ENCODE measurements around the gene SPESP1.

Gene SPESP1

DNA sequence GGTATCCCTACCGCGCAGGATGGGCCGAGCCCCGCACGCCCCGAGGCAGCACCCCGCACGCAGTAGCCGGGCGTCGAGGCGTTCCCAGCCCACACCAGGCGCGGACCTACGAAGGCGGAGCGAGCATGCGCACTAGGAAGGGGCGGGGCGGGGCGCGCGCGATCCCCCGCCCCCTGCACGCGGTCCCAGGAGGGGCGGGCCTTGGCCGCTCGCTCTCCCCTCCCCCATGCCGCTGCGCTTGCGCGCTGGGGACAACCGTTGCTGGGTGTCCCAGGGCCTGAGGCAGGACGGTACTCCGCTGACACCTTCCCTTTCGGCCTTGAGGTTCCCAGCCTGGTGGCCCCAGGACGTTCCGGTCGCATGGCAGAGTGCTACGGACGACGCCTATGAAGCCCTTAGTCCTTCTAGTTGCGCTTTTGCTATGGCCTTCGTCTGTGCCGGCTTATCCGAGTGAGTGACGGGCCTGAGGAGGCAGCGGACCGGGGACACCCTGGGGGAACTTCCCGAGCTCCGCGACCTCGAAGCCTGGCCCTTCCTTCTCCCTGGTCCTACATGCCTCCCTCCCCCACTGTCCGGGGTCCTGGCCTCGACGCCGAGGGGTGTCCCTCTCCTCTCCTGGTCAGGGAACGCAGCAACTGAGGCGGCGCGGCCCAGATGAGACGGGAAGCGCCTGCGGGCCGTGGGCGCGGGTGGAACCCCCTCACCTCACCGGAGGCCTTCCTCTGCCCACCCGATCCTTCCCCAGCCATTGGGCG lies at the start of gene SPESP1:
TSS of gene SPESP1 (plus strand) at position 258 of the 755 bp plus-strand sequence. CDS start at position 387, 129 bp downstream.
- H3K4me3 ChIP-seq (ENCODE audit: low read depth, low read length): no peak within 1 kb of the TSS

DNA sequence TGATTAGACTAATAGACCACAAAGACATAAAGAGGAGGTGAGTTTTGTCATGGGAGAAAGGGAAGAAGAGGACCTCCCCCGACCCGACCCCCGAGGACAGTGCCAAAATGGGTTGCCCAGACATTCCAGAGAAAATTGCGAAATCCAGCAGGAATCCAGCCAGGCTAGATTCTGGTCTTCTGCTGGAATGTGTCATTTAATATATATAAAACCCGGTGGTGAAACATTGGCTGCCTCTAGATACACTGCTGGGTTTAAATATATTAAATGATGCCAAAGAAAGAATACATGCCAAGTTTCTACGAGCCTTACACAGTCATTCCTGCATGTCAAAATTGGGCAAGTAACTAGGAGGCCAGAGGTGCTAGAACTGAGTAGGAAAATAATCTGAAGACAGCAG lies 45.3 kb upstream of the SPESP1 start:
- H3K4me3 ChIP-seq (ENCODE audit: low read depth, low read length): no peak overlapping the region

DNA sequence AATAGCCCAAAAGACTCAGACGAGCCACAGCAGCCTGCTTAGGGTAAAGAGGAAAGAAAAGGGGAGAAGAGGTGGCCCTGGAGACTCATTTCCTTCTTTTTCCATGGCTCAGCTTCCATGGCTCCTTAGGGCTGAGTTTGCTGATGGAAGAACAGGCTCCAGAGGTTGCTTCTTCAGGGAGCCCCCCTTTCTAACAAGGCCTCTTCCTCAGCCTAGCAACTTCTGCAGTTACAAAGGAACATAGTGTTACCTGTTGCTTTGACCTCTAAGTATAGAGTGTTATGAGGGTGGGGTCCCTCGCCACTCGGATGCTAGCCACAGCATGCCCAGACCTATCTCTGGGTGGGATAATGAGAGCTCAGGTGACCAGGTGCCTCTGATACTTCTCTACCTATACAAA lies 43.2 kb upstream of the SPESP1 start:
- H3K4me3 ChIP-seq (ENCODE audit: low read depth, low read length): no peak overlapping the region

DNA sequence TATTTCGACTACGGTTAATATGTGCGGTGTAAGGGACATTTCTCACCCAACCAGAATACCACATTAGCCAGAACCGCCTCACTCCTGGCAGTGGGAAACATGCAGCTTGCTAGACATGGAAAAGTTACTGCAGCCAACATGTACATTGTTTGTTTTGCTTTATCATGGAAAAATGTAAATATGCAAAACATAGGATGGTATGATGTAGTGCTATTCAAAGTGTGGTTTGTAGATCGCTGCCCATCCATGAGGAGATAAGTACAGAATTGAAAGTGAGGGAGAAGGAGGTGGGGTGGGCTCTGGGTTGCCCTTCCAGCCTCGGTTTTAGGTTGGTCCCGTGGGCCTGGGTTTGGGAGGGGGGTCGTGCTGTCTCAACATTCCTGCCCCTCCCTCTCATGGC lies 42.5 kb upstream of the SPESP1 start:
- no peak overlapping the region for H3K4me3 ChIP-seq (ENCODE audit: low read depth, low read length)

DNA sequence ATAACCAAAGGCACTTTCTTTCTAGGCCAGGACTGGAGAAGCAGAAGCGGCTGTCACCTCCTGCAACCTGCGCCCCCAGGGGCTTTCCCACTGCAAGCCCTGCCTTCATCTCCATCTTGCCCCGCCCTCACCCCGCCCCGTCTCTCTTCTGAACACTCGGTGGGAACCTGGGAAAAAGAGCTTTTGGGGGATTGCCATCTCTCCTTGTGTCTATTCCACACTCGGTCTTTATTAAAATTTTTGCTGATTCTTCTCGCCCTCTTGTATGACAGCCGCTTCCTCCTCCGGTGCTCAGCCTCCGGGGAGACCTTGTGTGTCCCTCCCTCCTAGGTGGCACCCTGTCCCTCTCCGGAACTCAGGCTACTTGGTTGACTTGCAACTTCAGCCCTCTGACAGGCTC lies 41.9 kb upstream of the SPESP1 start:
- no peak overlapping the region for H3K4me3 ChIP-seq (ENCODE audit: low read depth, low read length)

DNA sequence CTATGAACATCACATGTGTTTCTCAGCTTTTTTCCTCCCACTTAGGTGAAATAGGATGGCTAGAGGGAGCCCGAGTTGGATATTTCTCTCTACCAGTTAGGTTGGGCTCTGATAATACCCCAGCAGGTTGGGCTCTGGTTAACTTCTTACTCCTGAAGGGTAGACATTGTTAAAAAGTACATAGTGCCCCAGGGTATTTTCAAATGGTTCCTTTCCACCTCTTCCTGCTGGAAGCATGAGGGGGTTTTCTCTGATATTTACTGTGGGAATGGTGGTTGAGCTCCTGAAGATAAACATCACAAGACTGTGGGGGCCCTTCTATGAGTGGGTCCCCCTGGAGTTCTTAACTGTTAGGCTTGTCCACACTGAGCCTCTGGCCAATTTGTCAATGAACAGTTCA lies 36.1 kb upstream of the SPESP1 start:
- H3K4me3 ChIP-seq (ENCODE audit: low read depth, low read length): no peak overlapping the region

DNA sequence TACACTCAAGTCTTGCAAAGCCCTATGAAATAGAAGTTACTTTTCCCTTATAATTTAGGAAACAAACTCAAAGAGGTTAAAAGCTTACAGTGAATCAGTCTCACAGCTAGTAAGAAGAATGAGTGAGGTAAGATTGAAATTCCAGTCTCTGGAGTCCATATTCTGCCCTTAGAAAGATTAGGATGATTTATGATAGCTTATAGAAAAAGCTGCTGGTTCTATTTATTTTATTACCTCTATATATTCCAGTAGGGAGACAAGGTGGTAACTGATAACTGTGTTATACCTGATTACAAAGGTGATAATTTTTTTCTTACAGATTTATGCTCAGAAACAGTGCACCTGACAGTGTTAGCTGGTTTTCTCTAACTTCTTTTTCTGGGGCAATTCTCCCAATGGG lies 34.1 kb upstream of the SPESP1 start:
- no peak overlapping the region for H3K4me3 ChIP-seq (ENCODE audit: low read depth, low read length)

DNA sequence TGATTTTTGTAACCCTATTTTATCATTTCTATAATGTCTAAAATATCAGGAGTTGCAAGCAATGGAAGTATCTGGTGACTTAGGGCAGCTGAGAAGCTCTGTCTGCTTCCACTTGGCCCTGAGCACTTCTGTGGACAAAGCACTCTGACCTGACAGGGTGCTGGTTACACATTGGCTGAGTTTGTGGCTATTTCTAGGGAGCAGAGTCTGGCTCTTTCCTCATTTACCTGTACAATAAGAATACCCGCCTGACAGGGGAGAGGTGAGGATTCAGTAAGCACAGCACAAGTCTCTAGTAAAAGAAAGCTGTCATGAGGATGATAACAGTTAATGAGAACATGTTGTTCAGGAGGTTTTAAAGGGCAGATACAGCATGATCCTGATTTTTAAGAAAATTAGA lies 33.3 kb upstream of the SPESP1 start:
- H3K4me3 ChIP-seq (ENCODE audit: low read depth, low read length): no peak overlapping the region

DNA sequence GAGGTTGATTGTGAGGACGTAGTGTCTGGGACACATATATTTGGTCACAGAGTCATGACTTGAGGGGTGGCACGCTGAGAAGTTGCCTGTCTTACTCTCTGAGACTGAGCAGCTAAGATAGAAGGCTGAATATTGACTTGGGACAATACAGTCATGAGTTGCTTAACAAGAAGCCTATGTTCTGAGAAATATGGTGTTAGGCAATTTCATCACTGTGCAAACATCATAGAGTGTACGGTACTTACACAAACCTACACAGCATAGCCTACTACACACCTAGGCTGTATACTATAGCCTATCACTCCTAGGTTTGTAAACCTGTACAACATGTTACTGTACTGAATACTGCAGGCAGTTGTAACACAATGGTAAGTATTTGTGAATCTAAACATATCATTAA lies 30.3 kb upstream of the SPESP1 start:
- no peak overlapping the region for H3K4me3 ChIP-seq (ENCODE audit: low read depth, low read length)

DNA sequence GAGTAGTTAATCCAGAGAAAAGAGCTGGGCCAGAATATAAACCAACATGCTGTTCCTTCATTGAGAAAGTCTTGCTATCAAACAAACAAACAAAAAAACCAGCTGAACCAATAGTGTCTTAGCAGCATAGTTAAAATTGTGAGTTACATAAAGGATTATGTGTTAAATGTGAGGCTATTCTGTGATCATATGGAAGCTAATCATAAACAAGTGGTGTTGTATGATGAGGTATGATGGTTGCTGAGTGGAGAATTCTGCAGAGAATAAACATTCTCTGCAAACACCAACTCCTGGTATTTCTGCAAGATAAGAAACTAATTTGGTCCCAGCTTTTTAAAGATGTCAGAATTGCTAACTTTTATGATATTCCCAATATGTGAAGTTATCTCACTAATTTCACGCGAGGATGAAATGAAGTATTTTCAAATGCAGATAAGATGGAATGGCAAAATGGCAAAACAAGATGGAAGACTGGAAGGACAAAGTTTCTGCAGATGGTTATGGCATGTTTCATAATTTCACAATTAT lies 22.9 kb upstream of the SPESP1 start:
- no peak overlapping the region for H3K4me3 ChIP-seq (ENCODE audit: low read depth, low read length)

DNA sequence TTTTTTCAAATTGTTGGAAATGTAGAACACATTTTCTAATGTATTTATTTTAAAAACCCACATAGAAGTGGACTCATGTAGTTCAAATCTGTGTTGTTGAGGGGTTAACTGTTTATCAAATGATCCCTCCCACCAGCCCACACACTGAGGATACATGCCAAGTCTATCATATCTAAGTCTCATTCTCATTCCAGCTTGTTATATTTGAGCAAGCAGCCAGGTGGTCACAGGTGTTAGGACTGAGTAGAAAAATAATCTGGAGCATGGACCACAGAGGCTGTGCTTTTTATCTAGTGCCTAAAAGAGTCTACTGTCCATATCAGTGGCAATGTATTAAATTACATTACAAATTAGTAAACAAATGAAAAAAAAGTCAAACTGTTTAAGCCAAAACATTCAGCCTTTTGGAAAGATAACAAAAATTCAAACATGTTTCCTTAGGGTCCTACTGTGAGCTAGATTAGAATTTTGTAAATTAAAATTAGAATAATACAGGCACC lies 20.7 kb upstream of the SPESP1 start:
- H3K4me3 ChIP-seq (ENCODE audit: low read depth, low read length): no peak overlapping the region

DNA sequence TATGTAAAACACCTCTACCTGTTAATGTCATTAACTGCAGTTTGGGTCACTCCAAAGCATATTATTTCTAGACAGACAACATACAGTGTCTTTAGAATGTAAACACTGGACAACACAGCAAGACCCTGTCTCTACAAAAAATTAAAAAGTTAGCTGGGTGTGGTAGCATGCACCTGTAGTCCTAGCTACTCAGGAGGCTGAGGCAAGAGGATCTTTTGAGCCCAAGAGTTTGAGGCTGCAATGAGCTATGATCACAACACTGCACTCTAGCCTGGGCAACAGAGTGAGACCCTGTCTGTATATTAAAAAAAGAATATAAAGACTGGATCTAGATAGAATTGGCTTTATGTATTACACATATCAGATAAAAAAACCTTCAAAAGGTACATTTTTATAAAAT lies 20.0 kb upstream of the SPESP1 start:
- no peak overlapping the region for H3K4me3 ChIP-seq (ENCODE audit: low read depth, low read length)

DNA sequence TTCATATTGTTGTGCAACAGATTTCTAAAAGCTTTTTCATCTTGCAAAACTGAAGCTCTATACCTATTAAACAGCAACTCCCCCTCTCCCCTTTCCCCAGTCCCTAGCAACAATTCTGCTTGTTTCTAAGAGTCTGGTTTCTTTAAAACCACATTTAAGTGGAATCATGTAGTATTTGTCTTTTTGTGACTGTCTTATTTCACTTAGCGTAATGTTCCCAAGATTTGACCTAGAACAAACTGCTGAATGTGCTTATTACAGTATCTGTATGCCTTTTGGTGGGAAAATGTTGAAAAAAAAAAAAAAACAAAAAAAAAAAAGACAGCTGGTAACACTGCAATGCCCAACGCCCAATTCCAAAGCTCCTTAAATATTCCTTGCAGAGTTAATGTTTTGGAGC lies 19.5 kb upstream of the SPESP1 start:
- no peak overlapping the region for H3K4me3 ChIP-seq (ENCODE audit: low read depth, low read length)

DNA sequence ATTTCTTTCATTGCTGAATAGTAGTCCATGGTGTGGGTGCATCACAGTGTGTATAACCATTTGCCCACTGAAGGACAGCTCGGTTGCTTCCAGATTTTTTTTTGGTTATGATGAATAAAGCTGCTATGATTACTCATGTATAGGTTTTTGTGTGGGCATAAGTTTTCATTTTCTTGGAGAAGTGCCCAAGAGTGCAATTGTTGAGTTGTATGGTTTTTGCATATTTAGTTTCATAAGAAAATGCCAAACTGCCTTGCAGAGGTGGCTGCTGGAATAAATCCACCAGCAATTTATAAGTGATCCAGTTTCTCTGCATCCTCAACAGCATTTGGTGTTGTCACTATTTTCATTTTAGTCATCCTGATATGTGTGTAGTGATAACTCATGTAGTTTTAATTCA lies 8.4 kb upstream of the SPESP1 start:
- H3K4me3 ChIP-seq (ENCODE audit: low read depth, low read length): no peak overlapping the region

DNA sequence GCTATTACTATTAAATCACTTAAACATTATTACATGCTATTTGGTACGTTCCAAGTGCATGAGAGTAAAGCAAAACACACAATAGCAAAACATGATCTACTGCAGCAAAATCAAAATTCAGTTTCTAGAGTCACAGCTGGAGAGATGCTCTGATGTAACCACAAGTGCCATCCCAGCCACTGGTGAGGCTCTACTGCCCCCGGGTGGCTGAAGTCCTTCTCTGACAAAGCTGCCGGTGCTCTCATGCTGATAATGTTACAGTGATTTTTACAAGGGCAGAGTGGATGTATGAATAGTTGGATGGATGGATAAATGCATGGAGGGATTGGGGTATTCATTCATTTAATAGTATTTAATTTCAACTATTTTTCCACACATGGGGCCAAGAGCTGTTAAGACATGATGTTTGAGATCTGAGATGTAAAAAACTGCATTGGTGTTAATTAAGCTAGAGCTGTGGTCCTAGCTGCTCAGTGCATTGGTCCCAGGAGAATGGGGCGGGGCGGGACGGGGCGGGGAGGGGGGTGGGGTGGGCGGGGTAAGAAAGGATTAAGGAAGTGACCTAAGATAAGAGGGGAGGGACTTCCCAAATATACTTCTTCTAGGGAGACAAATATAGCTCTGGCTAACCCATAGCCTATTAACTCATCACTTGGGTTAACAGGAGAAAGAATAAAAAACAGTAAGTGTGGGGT lies 5.3 kb upstream of the SPESP1 start:
- H3K4me3 ChIP-seq (ENCODE audit: low read depth, low read length): no peak overlapping the region

DNA sequence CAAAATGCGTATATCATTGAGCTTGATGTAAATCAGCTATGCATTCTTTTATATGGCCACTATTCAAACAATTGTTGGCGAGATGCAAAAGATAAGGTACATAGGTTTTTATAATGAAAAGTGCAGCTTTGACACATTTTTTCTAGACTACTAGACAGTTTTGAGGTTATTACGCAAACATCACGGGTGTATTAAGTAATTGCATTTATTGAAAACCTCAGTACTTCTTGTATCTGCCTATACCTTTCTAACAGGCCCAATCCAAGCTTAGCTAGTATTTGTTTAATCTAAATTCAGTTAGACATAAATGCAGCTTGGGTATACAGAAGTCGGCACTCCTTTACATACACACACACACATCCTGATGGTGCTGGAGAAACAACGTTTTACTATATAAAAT lies 2.7 kb downstream of the SPESP1 start:
- no peak overlapping the region for H3K4me3 ChIP-seq (ENCODE audit: low read depth, low read length)

DNA sequence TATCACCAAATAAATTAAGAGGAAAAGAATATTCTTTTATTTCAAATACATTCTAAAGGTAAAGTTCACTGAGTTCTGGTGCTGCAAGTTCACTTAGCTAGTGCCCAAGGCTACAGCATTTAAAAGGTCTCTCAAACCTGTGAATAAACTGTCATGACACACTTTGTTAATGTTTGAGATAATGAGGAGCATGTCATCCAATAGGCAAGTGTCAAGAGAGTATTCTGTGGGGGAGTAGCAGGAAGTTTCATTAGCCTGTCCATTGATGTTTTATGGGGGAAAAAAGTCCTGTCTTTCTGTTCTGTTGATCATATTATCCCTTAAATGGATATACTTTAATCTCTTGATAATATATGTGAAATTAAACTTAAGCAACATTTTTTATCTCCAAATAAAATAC lies 4.0 kb downstream of the SPESP1 start:
- H3K4me3 ChIP-seq (ENCODE audit: low read depth, low read length): no peak overlapping the region

DNA sequence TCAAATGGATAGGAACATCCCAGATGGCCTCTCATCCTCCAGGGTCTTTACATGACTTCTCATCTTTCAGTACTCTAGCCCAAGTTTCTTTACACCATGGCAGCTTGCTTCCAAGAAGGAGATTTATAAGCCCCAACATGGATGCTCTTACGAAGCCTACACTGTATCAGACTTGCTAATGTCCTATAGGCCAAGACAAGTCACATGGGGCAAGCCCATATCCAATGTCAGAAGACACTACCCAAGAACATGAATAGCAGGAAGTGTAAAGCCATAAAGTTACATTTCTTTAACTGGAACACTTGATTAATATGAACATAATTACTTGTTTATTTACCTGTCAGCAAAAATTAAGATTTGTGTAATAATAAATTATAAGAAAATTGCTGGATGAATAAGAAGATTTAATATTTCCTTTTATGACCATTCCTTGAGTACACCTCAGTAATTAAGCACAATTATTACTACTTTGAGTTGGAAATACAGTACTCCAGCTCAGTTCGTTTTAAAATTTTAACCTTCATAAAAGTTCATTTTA lies 5.1 kb downstream of the SPESP1 start:
- no peak overlapping the region for H3K4me3 ChIP-seq (ENCODE audit: low read depth, low read length)

DNA sequence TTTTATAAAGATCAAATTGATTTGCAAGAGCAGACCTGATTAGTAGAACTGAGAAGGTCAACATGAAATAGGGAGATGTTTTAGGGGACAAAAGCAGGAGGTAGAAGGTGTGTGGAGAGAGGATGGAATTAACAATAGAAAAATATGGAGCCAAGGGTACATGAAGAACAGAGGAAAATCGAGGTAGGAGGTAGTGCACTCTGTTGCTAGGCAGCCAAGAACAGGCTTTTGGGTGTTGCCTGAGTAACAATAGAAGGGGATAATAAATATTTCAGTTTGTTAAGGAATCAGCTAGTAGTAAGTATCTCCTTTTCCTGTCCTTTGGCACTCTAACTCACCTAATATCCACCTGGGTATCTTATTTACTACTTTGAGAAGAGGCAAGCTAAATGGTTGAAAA lies 9.2 kb downstream of the SPESP1 start:
- no peak overlapping the region for H3K4me3 ChIP-seq (ENCODE audit: low read depth, low read length)

DNA sequence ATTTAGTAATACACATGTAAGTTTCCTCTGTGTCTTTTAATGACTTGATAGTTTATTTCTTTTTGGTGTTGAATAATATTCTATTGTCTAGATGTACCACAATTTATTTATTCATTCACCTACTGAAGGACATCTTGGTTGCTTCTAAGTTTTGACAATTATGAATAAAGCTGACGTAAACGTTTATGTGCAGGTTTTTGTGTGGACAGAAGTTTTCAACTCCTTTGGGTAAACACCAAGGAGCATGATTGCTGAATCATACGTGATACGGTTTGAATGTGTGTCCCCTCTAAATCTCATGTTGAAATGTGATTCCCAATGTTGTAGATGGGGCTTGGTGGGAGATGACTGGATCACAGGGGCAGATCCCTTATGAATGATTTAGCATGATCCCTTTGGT lies 21.5 kb downstream of the SPESP1 start:
- no peak overlapping the region for H3K4me3 ChIP-seq (ENCODE audit: low read depth, low read length)

DNA sequence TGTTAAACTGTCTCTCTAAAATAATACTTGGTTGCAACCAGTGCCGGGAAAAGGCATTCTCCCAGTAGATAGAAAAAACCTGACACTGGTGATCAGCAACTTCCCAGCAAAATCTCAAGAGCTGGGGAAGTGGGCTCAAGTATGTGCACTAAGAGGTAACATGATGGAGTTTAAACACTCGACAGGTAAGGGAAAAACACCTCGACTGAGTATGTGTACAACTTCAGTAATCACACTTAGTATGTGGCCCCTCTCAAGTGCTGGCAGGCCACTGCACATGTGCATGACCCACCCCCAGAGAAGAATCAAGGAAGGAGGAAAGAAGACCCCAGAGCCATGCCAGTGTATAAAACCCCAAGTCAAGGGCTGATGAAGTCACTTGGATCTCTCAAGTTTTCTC lies 27.4 kb downstream of the SPESP1 start:
- H3K4me3 ChIP-seq (ENCODE audit: low read depth, low read length): no peak overlapping the region

DNA sequence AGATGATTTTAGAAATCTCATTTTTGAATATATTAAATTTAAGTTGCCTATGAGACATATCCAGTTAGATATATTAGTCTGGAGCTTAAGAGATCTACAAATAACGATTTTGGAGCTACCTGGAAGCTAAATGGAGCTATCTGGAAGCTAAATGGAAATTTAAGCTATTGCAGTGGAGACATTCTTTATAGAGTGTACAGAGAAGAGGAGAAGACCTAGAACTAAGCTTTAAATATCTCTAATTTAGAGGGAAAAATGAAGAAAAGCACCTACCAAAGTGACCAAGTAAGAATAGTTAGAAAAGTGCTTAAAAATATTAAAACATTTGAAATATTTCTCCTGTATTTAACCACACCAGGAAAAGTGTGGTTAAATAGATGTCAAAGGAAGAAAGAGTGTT lies 28.3 kb downstream of the SPESP1 start:
- H3K4me3 ChIP-seq (ENCODE audit: low read depth, low read length): no peak overlapping the region

Data from iPS-11a (cell line).